ENCODE results near the gene MED12L. TPM values are rescaled to one million over a fixed set of nuclear protein-coding genes. Genes with fewer than 3 reads are reported as not detected.

Gene MED12L
- total and polyA plus RNA-seq, 2 donors (not counting 1 experiment from before 2014, with no cell fraction given) = 0.94 to 4.3 TPM

- Histone ChIP-seq H3K4me1 (ENCODE audit: control insufficient read depth, extremely low read depth, insufficient read depth, low read length) (peaks cover 3% of the 10 kb centered on the region), H3K36me3 (ENCODE audit: control insufficient read depth, insufficient read depth, low read length) (no peaks in the 10 kb centered on the region), H3K79me2 (ENCODE audit: control insufficient read depth, insufficient read depth, low read length) (no peaks in the 10 kb centered on the region), H3K4me2 (ENCODE audit: extremely low read depth, insufficient read depth, low read length) (no peak overlapping the region), H3K27me3 (ENCODE audit: control insufficient read depth, insufficient read depth, low read length) (no peaks in the 10 kb centered on the region), H3K9me3 (ENCODE audit: control insufficient read depth, insufficient read depth, low read depth, low read length) (no peaks in the 10 kb centered on the region), H3K4me3 (replicated peaks in 1 of 4; ENCODE audit: control extremely low read depth in 1 of 4, insufficient read depth in 1 of 4, low read depth in 3 of 4, low read length in 4 of 4) (no peak overlapping the region), H2AFZ (ENCODE audit: low read length) (no peak overlapping the region), H3K27ac (ENCODE audit: insufficient read depth, low read length) (no peak overlapping the region), H4K20me1 (ENCODE audit: control insufficient read depth, extremely low read depth, insufficient read depth, low read length) (no peaks in the 10 kb centered on the region), H3K9ac (ENCODE audit: insufficient read depth, low read length) (no peak overlapping the region)
- TF ChIP-seq EZH2 (IDR thresholded peaks at IDR 0.05; ENCODE audit: low read length, missing control alignments) (no peak), CTCF (conservative IDR thresholded peaks at IDR 0.05 in 1 of 2, IDR thresholded peaks at IDR 0.05 in 1 of 2; ENCODE audit: low read depth in 1 of 2, low read length in 2 of 2) (peak in 1 of 2 donors; percentile 8)
- no peak for DNase-seq (ENCODE audit: low read depth in 2 of 2)
These were observed 125.4 kb downstream of the MED12L start for GRCh38 chr3:151210676-151211381.

DNA sequence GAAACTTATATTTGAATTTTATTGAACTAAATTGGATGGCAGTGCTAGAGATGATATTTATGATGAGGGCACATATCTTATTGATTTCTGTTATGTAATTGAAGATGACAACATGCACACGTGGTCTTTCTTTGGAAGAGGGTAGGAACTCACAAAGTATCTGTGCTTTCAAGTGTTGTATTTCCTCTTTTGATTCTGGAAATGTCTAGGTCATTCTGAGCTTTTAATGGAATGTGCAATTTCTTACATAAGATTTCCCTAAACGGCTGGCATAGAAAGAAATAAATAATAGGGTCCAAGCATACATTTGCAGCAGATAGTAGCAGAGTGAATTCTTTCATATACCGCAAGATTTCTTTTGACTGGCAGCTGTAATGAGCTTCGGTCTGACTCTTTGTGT is 127.7 kb downstream of the MED12L start:
- no peak overlapping the region for H2AFZ ChIP-seq (ENCODE audit: low read length)
- H3K4me3 ChIP-seq (replicated peaks in 1 of 4; ENCODE audit: control extremely low read depth in 1 of 4, insufficient read depth in 1 of 4, low read depth in 3 of 4, low read length in 4 of 4) = no peak overlapping the region
- H3K9me3 ChIP-seq (ENCODE audit: control insufficient read depth, insufficient read depth, low read depth, low read length) = no peaks in the 10 kb centered on the region
- H3K27ac ChIP-seq (ENCODE audit: insufficient read depth, low read length) = no peak overlapping the region
- TF ChIP-seq EZH2 (IDR thresholded peaks at IDR 0.05; ENCODE audit: low read length, missing control alignments) (no peak), CTCF (conservative IDR thresholded peaks at IDR 0.05 in 1 of 2, IDR thresholded peaks at IDR 0.05 in 1 of 2; ENCODE audit: low read depth in 1 of 2, low read length in 2 of 2) (no peak)
- H3K27me3 ChIP-seq (ENCODE audit: control insufficient read depth, insufficient read depth, low read length) = no peaks in the 10 kb centered on the region
- DNase-seq (ENCODE audit: low read depth in 2 of 2) = no peak
- H4K20me1 ChIP-seq (ENCODE audit: control insufficient read depth, extremely low read depth, insufficient read depth, low read length) = no peaks in the 10 kb centered on the region
- H3K79me2 ChIP-seq (ENCODE audit: control insufficient read depth, insufficient read depth, low read length) = no peaks in the 10 kb centered on the region
- H3K36me3 ChIP-seq (ENCODE audit: control insufficient read depth, insufficient read depth, low read length) = no peaks in the 10 kb centered on the region
- no peak overlapping the region for H3K4me2 ChIP-seq (ENCODE audit: extremely low read depth, insufficient read depth, low read length)
- H3K9ac ChIP-seq (ENCODE audit: insufficient read depth, low read length) = no peak overlapping the region
- peaks cover 11% of the 10 kb centered on the region for H3K4me1 ChIP-seq (ENCODE audit: control insufficient read depth, extremely low read depth, insufficient read depth, low read length)

- Histone ChIP-seq H3K4me2 (ENCODE audit: extremely low read depth, insufficient read depth, low read length) (no peak overlapping the region), H3K4me1 (ENCODE audit: control insufficient read depth, extremely low read depth, insufficient read depth, low read length) (peaks cover 11% of the 10 kb centered on the region), H3K4me3 (replicated peaks in 1 of 4; ENCODE audit: control extremely low read depth in 1 of 4, insufficient read depth in 1 of 4, low read depth in 3 of 4, low read length in 4 of 4) (no peak overlapping the region), H3K36me3 (ENCODE audit: control insufficient read depth, insufficient read depth, low read length) (no peaks in the 10 kb centered on the region), H3K27me3 (ENCODE audit: control insufficient read depth, insufficient read depth, low read length) (no peaks in the 10 kb centered on the region), H3K79me2 (ENCODE audit: control insufficient read depth, insufficient read depth, low read length) (no peaks in the 10 kb centered on the region), H3K9me3 (ENCODE audit: control insufficient read depth, insufficient read depth, low read depth, low read length) (no peaks in the 10 kb centered on the region), H4K20me1 (ENCODE audit: control insufficient read depth, extremely low read depth, insufficient read depth, low read length) (no peaks in the 10 kb centered on the region), H2AFZ (ENCODE audit: low read length) (no peak overlapping the region), H3K27ac (ENCODE audit: insufficient read depth, low read length) (no peak overlapping the region), H3K9ac (ENCODE audit: insufficient read depth, low read length) (no peak overlapping the region)
- no peak for TF ChIP-seq EZH2 (IDR thresholded peaks at IDR 0.05; ENCODE audit: low read length, missing control alignments)
- TF ChIP-seq CTCF (conservative IDR thresholded peaks at IDR 0.05 in 1 of 2, IDR thresholded peaks at IDR 0.05 in 1 of 2; ENCODE audit: low read depth in 1 of 2, low read length in 2 of 2) = no peak
- peak; percentile 46 to 66 for DNase-seq (ENCODE audit: low read depth in 2 of 2)
These were observed 128.4 kb downstream of the MED12L start for GRCh38 chr3:151213881-151214280.

Measured in fibroblast of lung (primary cell).